Keratinocyte (primary cell): Measurements from ENCODE around the gene DLG2. TPM values are rescaled to one million over a fixed set of nuclear protein-coding genes. Genes with fewer than 3 reads are reported as not detected.

Experiments used
- DNase-seq: peaks from one replicate; pipeline ENCODE4 v3.0.0-alpha.2; 2011; ENCODE audit warnings: low read depth, missing footprints, low spot score
- FAIRE-seq: peaks from 2 replicates; lab custom pipeline; 2011; peaks lifted over from hg19 to GRCh38; lab: Jason Lieb, UNC
- H2AFZ ChIP-seq: 2 replicates; pipeline ENCODE4 v1.6.0; 2012; ENCODE audit warnings: low read length, control low read depth, inconsistent platforms; ENCODE audit not compliant: control insufficient read depth
- H3K27ac ChIP-seq: 2 replicates; pipeline ENCODE4 v1.5.1; 2011; ENCODE audit warnings: low read length; ENCODE audit not compliant: control insufficient read depth, insufficient read depth
- H3K27me3 ChIP-seq: 3 replicates; pipeline ENCODE4 v1.6.0; 2011; ENCODE audit warnings: low read length; ENCODE audit not compliant: control insufficient read depth, insufficient read depth; ENCODE audit errors: extremely low read depth
- H3K36me3 ChIP-seq, 2 experiments: 2 replicates in 1 of 2; 3 replicates in 1 of 2; pipeline ENCODE4 v1.5.1; 2011; ENCODE audit warnings: low read length in 2 of 2, mild to moderate bottlenecking in 1 of 2; ENCODE audit not compliant: control insufficient read depth in 2 of 2, insufficient read depth in 2 of 2; ENCODE audit errors: extremely low read depth in 1 of 2
- H3K4me1 ChIP-seq: 3 replicates; pipeline ENCODE4 v1.5.1; 2011; ENCODE audit warnings: low read length; ENCODE audit not compliant: control insufficient read depth, insufficient read depth; ENCODE audit errors: extremely low read depth
- H3K4me2 ChIP-seq: 3 replicates; pipeline ENCODE4 v1.6.0; 2011; ENCODE audit warnings: low read depth, low read length; ENCODE audit not compliant: control insufficient read depth, insufficient read depth; ENCODE audit errors: extremely low read depth
- H3K4me3 ChIP-seq, 3 experiments: fragments of 200-600 bp in 1 of 3; sonication (generic) in 1 of 3; 2 replicates in 2 of 3; 3 replicates in 1 of 3; pipeline ENCODE4 v1.5.1; 2011 to 2016; ENCODE audit warnings: low read length in 3 of 3, mild to moderate bottlenecking in 3 of 3, control low read depth in 2 of 3, inconsistent platforms in 1 of 3, low read depth in 1 of 3, mixed read lengths in 1 of 3, mixed run types in 1 of 3, moderate library complexity in 1 of 3; ENCODE audit not compliant: control insufficient read depth in 2 of 3, insufficient read depth in 2 of 3; ENCODE audit errors: extremely low read depth in 1 of 3
- H3K79me2 ChIP-seq: 2 replicates; pipeline ENCODE4 v1.6.0; 2012; ENCODE audit warnings: low read length; ENCODE audit not compliant: control insufficient read depth, insufficient read depth
- H3K9ac ChIP-seq: 3 replicates; pipeline ENCODE4 v1.6.0; 2011; ENCODE audit warnings: low read length; ENCODE audit not compliant: control insufficient read depth, insufficient read depth; ENCODE audit errors: extremely low read depth
- H3K9me1 ChIP-seq: 3 replicates; pipeline ENCODE4 v1.6.0; 2011; ENCODE audit warnings: low read length; ENCODE audit not compliant: control insufficient read depth, insufficient read depth; ENCODE audit errors: extremely low read depth
- H3K9me3 ChIP-seq: 2 replicates; pipeline ENCODE4 v1.5.1; 2012; ENCODE audit warnings: low read depth, low read length; ENCODE audit not compliant: control insufficient read depth
- H4K20me1 ChIP-seq: 3 replicates; pipeline ENCODE4 v1.6.0; 2011; ENCODE audit warnings: low read length; ENCODE audit not compliant: control insufficient read depth, insufficient read depth; ENCODE audit errors: extremely low read depth
- CTCF ChIP-seq, 3 experiments: IDR thresholded peaks in 1 of 3; conservative IDR thresholded peaks in 1 of 3; optimal IDR thresholded peaks in 1 of 3; 2 replicates in 2 of 3; 3 replicates in 1 of 3; pipeline versions ENCODE3 to v1.5.1; 2011; ENCODE audit warnings: low read length in 3 of 3, mild to moderate bottlenecking in 3 of 3, moderate library complexity in 2 of 3, control low read depth in 1 of 3, inconsistent platforms in 1 of 3; ENCODE audit not compliant: insufficient read depth in 2 of 3; ENCODE audit errors: extremely low read depth in 1 of 3
- EZH2 ChIP-seq: IDR thresholded peaks from one replicate; pipeline ENCODE4 v1.6.1; 2012; ENCODE audit warnings: inconsistent platforms, mild to moderate bottlenecking, low read length, moderate library complexity
- dilution Hi-C: fragments of 300-500 bp; cut with MboI; formaldehyde crosslinking; loops from one replicate; pipeline ENCODE4 v1.7.0; 2020; ENCODE audit warnings: low sequenced_read_pairs; ENCODE audit not compliant: extremely low pct_ligation_motif_present
- polyA plus RNA-seq, 5 experiments: library from polyadenylated mRNA; depleted of rRNA in 3 of 5; stranded (reverse) in 3 of 5; stranded (forward) in 1 of 5; unstranded in 1 of 5; fragments of >200 nt; gene quantifications; 1 replicate in 1 of 5; 2 replicates in 3 of 5; 3 replicates in 1 of 5; pipeline versions ENCODE4 v1.2.1 to v1.2.3, GENCODE V29; 2011 to 2012; ENCODE audit warnings: missing spikeins in 2 of 5, low read depth in 1 of 5, low replicate concordance in 1 of 5

DLG2 gene
- polyA plus RNA-seq, 1 donor (not counting 4 experiments of a cell fraction or from before 2014, with no cell fraction given): 0.55 TPM

DNA sequence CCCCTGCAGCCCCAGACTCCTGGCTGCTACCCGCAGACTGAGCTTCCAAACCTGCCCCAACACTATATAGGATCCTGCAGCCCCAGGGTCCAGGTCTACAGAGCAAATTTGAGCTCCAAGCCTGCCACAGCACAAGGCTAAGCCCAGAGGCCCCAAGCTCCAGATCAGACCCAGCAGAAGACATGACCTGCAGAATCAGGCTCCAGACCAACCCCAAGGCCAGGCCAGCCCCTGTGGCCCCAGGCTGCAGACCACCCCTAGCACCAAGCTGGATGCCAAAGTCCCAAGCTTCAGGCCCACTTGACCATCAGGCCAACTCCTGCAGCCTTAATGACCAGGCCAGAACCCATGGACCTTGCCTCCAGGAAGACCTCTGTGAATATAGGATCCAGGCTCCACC, 145.3 kb downstream of the DLG2 start:
- Histone ChIP-seq H3K27me3 (no peaks in the 10 kb centered on the region), H4K20me1 (no peaks in the 10 kb centered on the region), H3K36me3 (no peaks in the 10 kb centered on the region), H3K9me1 (no peaks in the 10 kb centered on the region), H3K4me2 (no peak overlapping the region), H3K79me2 (no peaks in the 10 kb centered on the region), H3K9ac (no peak overlapping the region), H2AFZ (no peak overlapping the region), H3K9me3 (no peaks in the 10 kb centered on the region), H3K4me3 (no peak overlapping the region), H3K4me1 (no peaks in the 10 kb centered on the region), H3K27ac (no peak overlapping the region)
- no peak for FAIRE-seq
- TF ChIP-seq CTCF (optimal IDR thresholded peaks at IDR 0.05 in 1 of 3, IDR thresholded peaks at IDR 0.05 in 1 of 3, conservative IDR thresholded peaks at IDR 0.05 in 1 of 3; ENCODE audit: extremely low read depth in 1 of 3, insufficient read depth in 2 of 3, low read length in 3 of 3) (no peak), EZH2 (no peak)
- dilution Hi-C loops: no loop called here
- no peak for DNase-seq

DNA sequence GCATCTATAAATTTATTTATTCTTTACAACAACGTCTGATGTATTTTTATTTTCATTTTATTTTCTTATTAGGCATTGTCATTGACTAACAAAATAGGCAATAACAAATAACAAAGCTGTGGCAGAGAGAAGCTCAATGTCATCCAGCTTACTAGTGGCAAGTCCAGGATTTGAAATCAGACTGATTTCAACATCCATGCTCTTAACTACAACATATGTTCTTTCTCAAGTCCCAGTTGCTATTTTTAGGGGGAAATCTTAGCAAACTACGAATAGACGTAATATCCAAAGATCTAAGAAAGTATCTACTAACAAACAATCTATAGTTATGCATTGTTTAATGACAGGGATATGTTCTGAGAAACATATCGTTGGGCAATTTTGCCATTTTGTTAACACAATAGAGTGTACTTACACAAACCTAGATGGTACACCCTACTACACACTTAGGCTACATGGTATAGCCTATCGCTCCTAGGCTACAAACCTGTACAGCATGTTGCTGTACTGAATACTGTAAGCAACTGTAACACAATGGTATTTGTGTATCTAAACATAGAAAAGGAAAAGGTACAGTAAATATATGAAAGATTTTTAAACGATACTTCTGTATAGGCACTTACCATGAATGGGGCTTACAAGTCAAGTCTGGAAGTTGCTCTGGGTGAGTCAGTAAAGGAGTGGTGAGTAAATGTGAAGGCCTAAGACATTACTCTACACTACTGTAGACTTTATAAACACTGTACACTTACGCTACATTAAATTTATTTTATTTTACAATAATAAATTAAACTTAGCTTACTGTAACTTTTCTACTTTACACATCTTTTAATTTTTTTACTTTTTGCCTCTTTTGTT, 151.3 kb downstream of the DLG2 start:
- dilution Hi-C loops: no loop called here
- no peaks in the 10 kb centered on the region for H3K9me1 ChIP-seq
- TF ChIP-seq CTCF (optimal IDR thresholded peaks at IDR 0.05 in 1 of 3, IDR thresholded peaks at IDR 0.05 in 1 of 3, conservative IDR thresholded peaks at IDR 0.05 in 1 of 3; ENCODE audit: extremely low read depth in 1 of 3, insufficient read depth in 2 of 3, low read length in 3 of 3) (no peak), EZH2 (no peak)
- H3K36me3 ChIP-seq: no peaks in the 10 kb centered on the region
- H3K4me2 ChIP-seq: no peak overlapping the region
- no peak overlapping the region for H3K4me3 ChIP-seq
- H3K9me3 ChIP-seq: no peaks in the 10 kb centered on the region
- no peaks in the 10 kb centered on the region for H3K27me3 ChIP-seq
- H4K20me1 ChIP-seq: no peaks in the 10 kb centered on the region
- H3K9ac ChIP-seq: no peak overlapping the region
- H3K27ac ChIP-seq: no peak overlapping the region
- no peak for DNase-seq
- no peaks in the 10 kb centered on the region for H3K79me2 ChIP-seq
- H3K4me1 ChIP-seq: no peaks in the 10 kb centered on the region
- FAIRE-seq: no peak
- no peak overlapping the region for H2AFZ ChIP-seq
